Mesenchymal stem cell (in vitro differentiated cells and primary cell): ENCODE measurements around the gene LYPD3.

ENCODE experiments used
- DNase-seq: peaks from one replicate; pipeline ENCODE4 v3.0.0-alpha.2; 2013
- H2AFZ ChIP-seq: one replicate; pipeline ENCODE4 v1.6.1; 2013; ENCODE audit warnings: low read depth, mild to moderate bottlenecking, control low read depth, inconsistent platforms, low read length, moderate library complexity
- H2AK5ac ChIP-seq: 2 replicates; pipeline ENCODE4 v1.6.1; 2013; ENCODE audit warnings: low read length, moderate library complexity, mild to moderate bottlenecking, inconsistent platforms; ENCODE audit not compliant: severe bottlenecking
- H2BK120ac ChIP-seq: one replicate; pipeline ENCODE4 v1.6.1; 2013; ENCODE audit warnings: low read depth, mild to moderate bottlenecking, inconsistent platforms, low read length, moderate library complexity
- H2BK12ac ChIP-seq, 2 experiments: one replicate each; pipeline ENCODE4 v1.6.1; 2013; ENCODE audit warnings: inconsistent platforms in 2 of 2, low read length in 2 of 2, mild to moderate bottlenecking in 2 of 2, moderate library complexity in 2 of 2, control low read depth in 1 of 2
- H2BK15ac ChIP-seq: one replicate; pipeline ENCODE4 v1.6.1; 2013; ENCODE audit warnings: mild to moderate bottlenecking, low read depth, inconsistent platforms; ENCODE audit not compliant: poor library complexity, severe bottlenecking
- H2BK5ac ChIP-seq: 2 replicates; pipeline ENCODE4 v1.6.1; 2013; ENCODE audit warnings: low read depth, mild to moderate bottlenecking, low read length, control low read depth, inconsistent platforms; ENCODE audit not compliant: poor library complexity, severe bottlenecking
- H3K14ac ChIP-seq, 2 experiments: one replicate each; pipeline ENCODE4 v1.6.1; 2013; ENCODE audit warnings: inconsistent platforms in 2 of 2, low read length in 2 of 2, control low read depth in 1 of 2, mild to moderate bottlenecking in 1 of 2, moderate library complexity in 1 of 2
- H3K18ac ChIP-seq, 2 experiments: one replicate each; pipeline ENCODE4 v1.6.1; 2013; ENCODE audit warnings: inconsistent platforms in 2 of 2, low read length in 2 of 2, control low read depth in 1 of 2, low read depth in 1 of 2, mild to moderate bottlenecking in 1 of 2
- H3K23ac ChIP-seq, 2 experiments: one replicate each; pipeline ENCODE4 v1.6.1; 2013; ENCODE audit warnings: inconsistent platforms in 2 of 2, low read length in 2 of 2, mild to moderate bottlenecking in 2 of 2, moderate library complexity in 2 of 2, control low read depth in 1 of 2
- H3K27ac ChIP-seq: 2 replicates; pipeline ENCODE4 v1.5.1; 2013; ENCODE audit warnings: mild to moderate bottlenecking, moderate library complexity, low read length, control low read depth, inconsistent platforms; ENCODE audit not compliant: poor library complexity, severe bottlenecking
- H3K27me3 ChIP-seq, 2 experiments: 2 replicates each; pipeline versions ENCODE4 v1.6.1 to v1.7.0; 2013; ENCODE audit warnings: low read length in 2 of 2, mild to moderate bottlenecking in 2 of 2, moderate library complexity in 2 of 2, control low read depth in 1 of 2, inconsistent platforms in 1 of 2; ENCODE audit not compliant: control insufficient read depth in 1 of 2, insufficient read depth in 1 of 2
- H3K36me3 ChIP-seq, 2 experiments: 2 replicates each; pipeline versions ENCODE4 v1.6.1 to v1.7.0; 2013; ENCODE audit warnings: low read length in 2 of 2, control low read depth in 1 of 2, inconsistent platforms in 1 of 2, low read depth in 1 of 2, mild to moderate bottlenecking in 1 of 2; ENCODE audit not compliant: insufficient read depth in 2 of 2, control insufficient read depth in 1 of 2
- H3K4ac ChIP-seq, 2 experiments: one replicate each; pipeline ENCODE4 v1.6.1; 2013; ENCODE audit warnings: inconsistent platforms in 2 of 2, low read length in 2 of 2, mild to moderate bottlenecking in 2 of 2, moderate library complexity in 2 of 2, control low read depth in 1 of 2, low read depth in 1 of 2
- H3K4me1 ChIP-seq: 2 replicates; pipeline ENCODE4 v1.6.1; 2013; ENCODE audit warnings: low read depth, low read length, control low read depth; ENCODE audit not compliant: control insufficient read depth, insufficient read depth
- H3K4me2 ChIP-seq: 2 replicates; pipeline ENCODE4 v1.6.1; 2013; ENCODE audit warnings: low read length, mild to moderate bottlenecking, inconsistent platforms; ENCODE audit not compliant: poor library complexity, severe bottlenecking
- H3K4me3 ChIP-seq, 2 experiments: 2 replicates each; pipeline versions ENCODE4 v1.5.1 to v1.7.0; 2013; ENCODE audit warnings: low read length in 2 of 2, mild to moderate bottlenecking in 2 of 2, control low read depth in 1 of 2, low read depth in 1 of 2; ENCODE audit not compliant: insufficient read depth in 1 of 2
- H3K79me1 ChIP-seq: replicated peaks from 2 replicates; pipeline ENCODE4 v1.6.1; 2013; ENCODE audit warnings: mild to moderate bottlenecking, control low read depth, low read length, inconsistent platforms; ENCODE audit not compliant: poor library complexity, severe bottlenecking
- H3K9ac ChIP-seq: 2 replicates; pipeline ENCODE4 v1.7.0; 2013; ENCODE audit warnings: mild to moderate bottlenecking, low read length, moderate library complexity
- H3K9me3 ChIP-seq: 2 replicates; pipeline ENCODE4 v1.7.0; 2013; ENCODE audit warnings: mild to moderate bottlenecking, low read length; ENCODE audit not compliant: control insufficient read depth
- H4K8ac ChIP-seq: one replicate; pipeline ENCODE4 v1.6.1; 2013; ENCODE audit warnings: inconsistent platforms, mild to moderate bottlenecking, low read length, moderate library complexity
- H4K91ac ChIP-seq: one replicate; pipeline ENCODE4 v1.6.1; 2013; ENCODE audit warnings: mild to moderate bottlenecking, low read length, inconsistent platforms
- WGBS: methylation state at CpG from one replicate; pipeline ENCODE4 v1.1.7; 2013; ENCODE audit warnings: mixed read lengths; 5-methylcytosine and 5-hydroxymethylcytosine counted together

The LYPD3 gene

DNA sequence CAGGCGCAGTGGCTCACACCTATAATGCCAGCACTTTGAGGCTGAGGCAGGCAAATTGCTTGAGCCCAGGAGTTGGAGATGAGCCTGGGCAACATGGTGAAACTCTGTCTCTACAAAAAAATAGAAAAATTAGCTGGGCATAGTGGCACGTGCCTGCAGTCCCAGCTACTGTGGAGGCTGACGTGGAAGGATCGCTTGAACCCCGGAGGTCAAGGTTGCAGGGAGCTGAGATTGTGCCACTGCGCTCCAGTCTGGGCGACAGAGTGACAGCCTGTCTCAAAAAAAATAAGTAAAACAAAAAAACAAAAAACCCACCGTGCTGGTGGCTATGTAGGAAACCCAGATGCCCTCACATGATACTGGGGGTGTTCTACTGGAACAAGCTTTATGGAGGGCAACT lies 22.8 kb upstream of the LYPD3 start:
- Histone ChIP-seq H2BK120ac (no peak overlapping the region), H4K8ac (no peak overlapping the region), H3K9me3 (no peaks in the 10 kb centered on the region), H3K4me3 (no peak overlapping the region), H2AFZ (no peak overlapping the region), H3K9ac (no peak overlapping the region), H3K4ac (no peak overlapping the region), H4K91ac (no peak overlapping the region), H3K27ac (no peak overlapping the region), H2BK12ac (no peak overlapping the region), H3K36me3 (peaks cover 0 to 12% of the 10 kb centered on the region in 2 experiments), H3K79me1 (no peaks in the 10 kb centered on the region), H2BK5ac (no peak overlapping the region), H3K18ac (no peak overlapping the region), H3K14ac (no peak overlapping the region), H2BK15ac (no peak overlapping the region), H3K4me2 (no peak overlapping the region), H3K4me1 (peaks cover 1% of the 10 kb centered on the region), H3K23ac (no peak overlapping the region), H3K27me3 (no peaks in the 10 kb centered on the region), H2AK5ac (no peak overlapping the region)
- no peak for DNase-seq
- WGBS: 87% methylated on average over 6 of the region's 8 CpGs

DNA sequence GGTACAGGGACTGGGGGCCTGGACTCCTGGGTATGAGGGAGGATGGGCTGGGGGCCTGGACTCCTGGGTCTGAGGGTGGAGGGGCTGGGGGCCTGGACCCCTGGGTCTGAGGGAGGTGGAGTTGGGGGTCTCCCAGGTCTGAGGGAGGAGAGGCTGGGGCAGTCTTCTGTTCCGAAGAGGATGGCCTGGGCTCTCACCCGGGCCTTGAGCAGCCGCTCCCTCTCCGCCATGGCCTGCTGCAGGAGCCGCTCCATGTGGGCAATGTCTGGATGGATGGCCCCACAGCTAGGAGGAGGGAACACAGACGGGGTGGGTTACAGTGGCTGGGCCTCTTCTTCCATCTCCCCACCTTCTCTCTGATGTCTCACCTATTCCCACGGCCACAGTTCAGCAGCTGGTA lies 21.0 kb upstream of the LYPD3 start:
- Histone ChIP-seq H3K9ac (no peak overlapping the region), H3K27ac (no peak overlapping the region)

GRCh38 chr19:43485951-43486350 lies 20.5 kb upstream of the LYPD3 start:
- Histone ChIP-seq H3K18ac (no peak overlapping the region), H2BK12ac (no peak overlapping the region), H3K27ac (no peak overlapping the region), H3K4me1 (peaks cover 1% of the 10 kb centered on the region), H2AFZ (no peak overlapping the region), H3K4ac (no peak overlapping the region), H4K8ac (no peak overlapping the region), H3K9ac (no peak overlapping the region), H2BK5ac (no peak overlapping the region), H3K27me3 (no peaks in the 10 kb centered on the region), H3K9me3 (no peaks in the 10 kb centered on the region), H3K4me3 (no peak overlapping the region), H2BK120ac (no peak overlapping the region), H3K4me2 (no peak overlapping the region), H3K36me3 (peaks cover 0 to 9% of the 10 kb centered on the region in 2 experiments), H3K14ac (no peak overlapping the region), H2AK5ac (no peak overlapping the region), H3K79me1 (no peaks in the 10 kb centered on the region), H3K23ac (no peak overlapping the region), H2BK15ac (peak overlapping the region; percentile 40), H4K91ac (no peak overlapping the region)
- no peak for DNase-seq
- 94% methylated on average over 6 of the region's 6 CpGs for WGBS

More for the DNA sequence above, 21.0 kb upstream of the LYPD3 start:
- H2BK5ac ChIP-seq: no peak overlapping the region
- H3K4me3 ChIP-seq: no peak overlapping the region
- H3K27me3 ChIP-seq: no peaks in the 10 kb centered on the region
- no peak overlapping the region for H3K23ac ChIP-seq
- H3K4me2 ChIP-seq: no peak overlapping the region
- no peak overlapping the region for H3K4ac ChIP-seq
- no peak overlapping the region for H2BK12ac ChIP-seq
- H2AFZ ChIP-seq: no peak overlapping the region
- H3K79me1 ChIP-seq: no peaks in the 10 kb centered on the region
- no peak overlapping the region for H2BK15ac ChIP-seq
- no peak overlapping the region for H4K91ac ChIP-seq
- H2AK5ac ChIP-seq: no peak overlapping the region
- 96% methylated on average over 3 of the region's 7 CpGs for WGBS
- no peaks in the 10 kb centered on the region for H3K9me3 ChIP-seq
- H3K18ac ChIP-seq: no peak overlapping the region
- no peak overlapping the region for H3K14ac ChIP-seq
- peaks cover 0 to 12% of the 10 kb centered on the region in 2 experiments for H3K36me3 ChIP-seq
- no peak for DNase-seq
- peaks cover 1% of the 10 kb centered on the region for H3K4me1 ChIP-seq
- H4K8ac ChIP-seq: no peak overlapping the region
- no peak overlapping the region for H2BK120ac ChIP-seq

DNA sequence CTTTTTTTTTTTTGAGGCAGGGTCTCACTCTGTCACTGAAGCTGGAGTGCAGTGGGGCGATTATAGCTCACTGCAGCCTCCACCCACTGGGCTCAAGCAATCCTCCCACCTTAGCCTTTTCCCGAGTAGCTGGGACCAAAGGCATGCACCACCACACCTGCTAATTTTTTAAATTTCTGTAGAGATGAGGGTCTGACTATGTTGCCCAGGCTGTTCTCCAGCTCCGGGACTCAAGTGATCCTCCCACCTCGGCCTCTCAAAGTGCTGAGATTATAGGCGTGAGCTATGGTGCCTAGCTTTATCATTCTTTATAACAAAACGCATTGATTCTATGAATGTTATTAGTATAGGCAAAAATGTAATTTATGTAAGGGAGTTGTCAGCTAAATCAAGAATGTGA lies 17.9 kb upstream of the LYPD3 start:
- Histone ChIP-seq H3K79me1 (no peaks in the 10 kb centered on the region), H2BK12ac (no peak overlapping the region), H2BK15ac (no peak overlapping the region), H2BK120ac (no peak overlapping the region), H3K27me3 (no peaks in the 10 kb centered on the region), H2AK5ac (no peak overlapping the region), H2BK5ac (no peak overlapping the region), H4K8ac (no peak overlapping the region), H3K23ac (no peak overlapping the region), H3K36me3 (peaks cover 0 to 12% of the 10 kb centered on the region in 2 experiments), H3K4me3 (no peak overlapping the region), H3K4me2 (no peak overlapping the region), H3K4ac (no peak overlapping the region), H3K27ac (no peak overlapping the region), H3K4me1 (peaks cover 1% of the 10 kb centered on the region), H3K9me3 (no peaks in the 10 kb centered on the region), H3K18ac (no peak overlapping the region), H4K91ac (no peak overlapping the region), H2AFZ (no peak overlapping the region), H3K14ac (no peak overlapping the region), H3K9ac (no peak overlapping the region)
- no peak for DNase-seq
- 90% methylated on average over 4 of the region's 6 CpGs for WGBS
